Panc1 (cell line): ENCODE data around the gene PARD3. TPM values are rescaled to one million over a fixed set of nuclear protein-coding genes. Genes with fewer than 3 reads are reported as not detected.

Experiments
- ATAC-seq: fragments of 200-7000 bp; cut with Tn5 transposase; 2 replicates; pipeline ENCODE4 v1.9.1; 2020; ENCODE audit warnings: mild to moderate bottlenecking, moderate library complexity
- BruUV-seq: library from RNA; stranded (reverse); fragments of 400-500 nt; replicated peaks from 2 replicates; lab custom pipeline; 2021; lab: Mats Ljungman, UMichigan
- CTCF ChIA-PET: fragments of 300-600 bp; sonication (Branson Sonifier 250); formaldehyde crosslinking; loops from one replicate; lab custom pipeline; 2022; ENCODE audit warnings: antibody characterized with exemption; lab: Charles Lee
- POLR2A ChIA-PET: fragments of 300-600 bp; sonication (Branson Sonifier 250); formaldehyde crosslinking; loops from one replicate; lab custom pipeline; 2022; ENCODE audit warnings: antibody characterized with exemption; lab: Charles Lee
- DNase-seq: peaks from one replicate; pipeline ENCODE4 v3.0.0-alpha.2; 2010; ENCODE audit warnings: low read depth, low spot score
- H3K27ac ChIP-seq: 2 replicates; pipeline ENCODE4 v1.5.1; 2011; ENCODE audit warnings: mild to moderate bottlenecking, low read length, inconsistent platforms
- H3K27me3 ChIP-seq: fragments of 200-500 bp; sonication (Bioruptor generic); 2 replicates; pipeline ENCODE4 v1.6.0; 2014; ENCODE audit warnings: low read length, inconsistent platforms; ENCODE audit not compliant: control insufficient read depth, insufficient read depth
- H3K36me3 ChIP-seq: fragments of 200-500 bp; sonication (Bioruptor generic); 2 replicates; pipeline ENCODE4 v1.5.1; 2014; ENCODE audit warnings: inconsistent platforms, mild to moderate bottlenecking, low read length, moderate library complexity; ENCODE audit not compliant: control insufficient read depth, insufficient read depth
- H3K4me1 ChIP-seq: 2 replicates; pipeline ENCODE4 v1.5.1; 2011; ENCODE audit warnings: inconsistent platforms, mild to moderate bottlenecking, low read length, moderate library complexity; ENCODE audit not compliant: control insufficient read depth, insufficient read depth
- H3K4me3 ChIP-seq, 2 experiments: 2 replicates each; pipeline ENCODE4 v1.5.1; 2011 to 2012; ENCODE audit warnings: low read depth in 2 of 2, low read length in 2 of 2, mild to moderate bottlenecking in 2 of 2, inconsistent platforms in 1 of 2, moderate library complexity in 1 of 2
- H3K9me3 ChIP-seq: fragments of 200-500 bp; sonication (Bioruptor generic); 2 replicates; pipeline ENCODE4 v1.5.1; 2014; ENCODE audit warnings: low read depth, mild to moderate bottlenecking, inconsistent platforms, low read length, moderate library complexity; ENCODE audit not compliant: control insufficient read depth, insufficient read depth
- POLR2AphosphoS5 ChIP-seq: IDR thresholded peaks from 2 replicates; pipeline ENCODE4 v1.6.1; 2012; ENCODE audit warnings: mild to moderate bottlenecking, low read depth, low read length, moderate library complexity
- SIN3A ChIP-seq: IDR thresholded peaks from 2 replicates; pipeline ENCODE4 v1.6.1; 2012; ENCODE audit warnings: low read depth, mild to moderate bottlenecking, low read length, moderate library complexity, borderline replicate concordance; ENCODE audit not compliant: insufficient read depth
- TCF7L2 ChIP-seq: IDR thresholded peaks from 2 replicates; pipeline ENCODE4 v1.6.1; 2011; ENCODE audit warnings: mild to moderate bottlenecking, low read depth, low read length, inconsistent platforms
- in situ Hi-C: cut with HindIII; loops from 2 replicates; pipeline ENCODE4 v1.10.0; 2016; ENCODE audit warnings: low sequenced_read_pairs, low pct_unique_long_range_greater_than_20kb
- intact Hi-C: fragments of 100-400 bp; cut with micrococcal nuclease; formaldehyde crosslinking; loops from one replicate; pipeline ENCODE4 v1.10.0; 2022; ENCODE audit not compliant: unreplicated experiment
- total RNA-seq: library from RNA; stranded (reverse); gene quantifications from one replicate; pipeline ENCODE4 v1.2.1, GENCODE V29; 2021; ENCODE audit not compliant: unreplicated experiment
- TF ChIP-seq, protein P1 (sequence below): fragments of 450-650 bp; IDR thresholded peaks from 2 replicates; pipeline ENCODE4 v1.5.1; 2017; ENCODE audit warnings: mild to moderate bottlenecking
- TF ChIP-seq, protein P2 (sequence below), 2 experiments: IDR thresholded peaks; 2 replicates each; pipeline ENCODE4 v1.6.1; 2011 to 2012; ENCODE audit warnings: low read depth in 2 of 2, control low read depth in 1 of 2, low read length in 1 of 2, mild to moderate bottlenecking in 1 of 2, moderate library complexity in 1 of 2; ENCODE audit not compliant: insufficient read depth in 1 of 2

PARD3 gene
- total RNA-seq, 1 experiment from 2014 or later, result 29.8 TPM

DNA sequence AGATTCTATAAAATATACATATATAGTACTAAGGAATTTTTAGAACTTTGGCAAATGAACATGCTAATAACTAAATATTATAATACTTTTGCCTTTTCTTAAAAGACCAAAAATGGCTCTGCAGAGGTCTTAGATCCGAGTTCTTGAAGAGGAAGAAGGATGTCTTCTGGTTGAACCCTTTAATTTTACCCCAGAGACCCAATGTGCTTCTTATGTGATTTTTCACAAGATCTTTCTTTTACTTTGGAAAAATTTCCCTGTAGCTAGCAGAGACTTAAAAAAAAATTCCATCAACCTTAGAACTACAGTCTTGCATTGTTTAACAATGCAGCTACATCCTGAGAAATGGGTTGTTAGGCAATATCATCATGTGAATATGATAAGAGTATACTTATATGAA is 663.2 kb downstream of the PARD3 start:
- no peaks in the 10 kb centered on the region for H3K27me3 ChIP-seq
- H3K4me3 ChIP-seq, result no peak overlapping the region
- ATAC-seq (no peak), DNase-seq (no peak)
- no peaks in the 10 kb centered on the region for H3K4me1 ChIP-seq
- CTCF ChIA-PET, result no interaction called here
- in situ Hi-C loops (no loop called here), intact Hi-C loops (no loop called here)
- H3K9me3 ChIP-seq, result no peaks in the 10 kb centered on the region
- no peak overlapping the region for H3K27ac ChIP-seq
- TF ChIP-seq, protein P1, sequence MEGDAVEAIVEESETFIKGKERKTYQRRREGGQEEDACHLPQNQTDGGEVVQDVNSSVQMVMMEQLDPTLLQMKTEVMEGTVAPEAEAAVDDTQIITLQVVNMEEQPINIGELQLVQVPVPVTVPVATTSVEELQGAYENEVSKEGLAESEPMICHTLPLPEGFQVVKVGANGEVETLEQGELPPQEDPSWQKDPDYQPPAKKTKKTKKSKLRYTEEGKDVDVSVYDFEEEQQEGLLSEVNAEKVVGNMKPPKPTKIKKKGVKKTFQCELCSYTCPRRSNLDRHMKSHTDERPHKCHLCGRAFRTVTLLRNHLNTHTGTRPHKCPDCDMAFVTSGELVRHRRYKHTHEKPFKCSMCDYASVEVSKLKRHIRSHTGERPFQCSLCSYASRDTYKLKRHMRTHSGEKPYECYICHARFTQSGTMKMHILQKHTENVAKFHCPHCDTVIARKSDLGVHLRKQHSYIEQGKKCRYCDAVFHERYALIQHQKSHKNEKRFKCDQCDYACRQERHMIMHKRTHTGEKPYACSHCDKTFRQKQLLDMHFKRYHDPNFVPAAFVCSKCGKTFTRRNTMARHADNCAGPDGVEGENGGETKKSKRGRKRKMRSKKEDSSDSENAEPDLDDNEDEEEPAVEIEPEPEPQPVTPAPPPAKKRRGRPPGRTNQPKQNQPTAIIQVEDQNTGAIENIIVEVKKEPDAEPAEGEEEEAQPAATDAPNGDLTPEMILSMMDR, result no peak
- TF ChIP-seq POLR2AphosphoS5 (no peak), SIN3A (no peak), TCF7L2 (no peak)
- TF ChIP-seq, protein P2, sequence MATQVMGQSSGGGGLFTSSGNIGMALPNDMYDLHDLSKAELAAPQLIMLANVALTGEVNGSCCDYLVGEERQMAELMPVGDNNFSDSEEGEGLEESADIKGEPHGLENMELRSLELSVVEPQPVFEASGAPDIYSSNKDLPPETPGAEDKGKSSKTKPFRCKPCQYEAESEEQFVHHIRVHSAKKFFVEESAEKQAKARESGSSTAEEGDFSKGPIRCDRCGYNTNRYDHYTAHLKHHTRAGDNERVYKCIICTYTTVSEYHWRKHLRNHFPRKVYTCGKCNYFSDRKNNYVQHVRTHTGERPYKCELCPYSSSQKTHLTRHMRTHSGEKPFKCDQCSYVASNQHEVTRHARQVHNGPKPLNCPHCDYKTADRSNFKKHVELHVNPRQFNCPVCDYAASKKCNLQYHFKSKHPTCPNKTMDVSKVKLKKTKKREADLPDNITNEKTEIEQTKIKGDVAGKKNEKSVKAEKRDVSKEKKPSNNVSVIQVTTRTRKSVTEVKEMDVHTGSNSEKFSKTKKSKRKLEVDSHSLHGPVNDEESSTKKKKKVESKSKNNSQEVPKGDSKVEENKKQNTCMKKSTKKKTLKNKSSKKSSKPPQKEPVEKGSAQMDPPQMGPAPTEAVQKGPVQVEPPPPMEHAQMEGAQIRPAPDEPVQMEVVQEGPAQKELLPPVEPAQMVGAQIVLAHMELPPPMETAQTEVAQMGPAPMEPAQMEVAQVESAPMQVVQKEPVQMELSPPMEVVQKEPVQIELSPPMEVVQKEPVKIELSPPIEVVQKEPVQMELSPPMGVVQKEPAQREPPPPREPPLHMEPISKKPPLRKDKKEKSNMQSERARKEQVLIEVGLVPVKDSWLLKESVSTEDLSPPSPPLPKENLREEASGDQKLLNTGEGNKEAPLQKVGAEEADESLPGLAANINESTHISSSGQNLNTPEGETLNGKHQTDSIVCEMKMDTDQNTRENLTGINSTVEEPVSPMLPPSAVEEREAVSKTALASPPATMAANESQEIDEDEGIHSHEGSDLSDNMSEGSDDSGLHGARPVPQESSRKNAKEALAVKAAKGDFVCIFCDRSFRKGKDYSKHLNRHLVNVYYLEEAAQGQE (IDR thresholded peaks at IDR 0.05; ENCODE audit: insufficient read depth in 1 of 2, low read depth in 2 of 2, low read length in 1 of 2), result no peak
- H3K36me3 ChIP-seq, result no peaks in the 10 kb centered on the region
- POLR2A ChIA-PET, result no interaction called here
- BruUV-seq, result no TSS peak

DNA sequence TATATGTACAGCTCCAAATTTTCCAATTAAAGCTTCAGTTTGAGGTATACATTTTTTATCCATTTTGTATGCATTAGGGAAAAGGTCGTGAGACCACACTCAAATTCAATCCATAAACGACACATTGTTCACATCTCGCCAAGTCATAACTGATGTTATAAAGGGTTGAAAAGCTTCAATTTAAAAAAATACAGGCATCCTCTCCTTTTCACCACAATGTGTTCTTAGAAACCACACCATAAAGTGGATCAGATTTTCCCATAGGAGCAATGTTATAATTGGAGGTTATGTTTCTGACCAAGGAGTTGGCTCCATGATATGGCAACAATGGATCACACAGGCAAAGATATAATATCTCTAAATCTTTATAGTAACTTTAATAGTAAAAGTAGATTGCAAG is 663.6 kb downstream of the PARD3 start:
- TF ChIP-seq, protein P1, result no peak
- TF ChIP-seq, protein P2 (IDR thresholded peaks at IDR 0.05; ENCODE audit: insufficient read depth in 1 of 2, low read depth in 2 of 2, low read length in 1 of 2), result no peak
- TF ChIP-seq TCF7L2, result no peak
- TF ChIP-seq SIN3A, result no peak
- TF ChIP-seq POLR2AphosphoS5, result no peak
- in situ Hi-C loops, result no loop called here
- H3K9me3 ChIP-seq, result no peaks in the 10 kb centered on the region
- ATAC-seq, result no peak
- no peaks in the 10 kb centered on the region for H3K4me1 ChIP-seq
- no peak overlapping the region for H3K4me3 ChIP-seq
- no peaks in the 10 kb centered on the region for H3K36me3 ChIP-seq
- no peak for DNase-seq
- ChIA-PET CTCF (no interaction called here), POLR2A (no interaction called here)
- intact Hi-C loops, result no loop called here
- no TSS peak for BruUV-seq
- no peaks in the 10 kb centered on the region for H3K27me3 ChIP-seq
- H3K27ac ChIP-seq, result no peak overlapping the region
